NCI-H1105 (cell line): ENCODE measurements around the gene BEND7.
"Not testable (repeated sequence)": the region's sequence is repeated elsewhere in the genome, so short reads cannot be mapped to it uniquely, and the experiment has no call there.

Experiments
- DNase-seq: peaks from one replicate; lab custom pipeline; 2025; lab: John Stamatoyannopoulos, UW

Gene BEND7

GRCh38 chr10:13483073-13483472 is 45.7 kb downstream of the BEND7 start:
- no peak for DNase-seq

GRCh38 chr10:13481690-13482089 is 47.1 kb downstream of the BEND7 start:
- no peak for DNase-seq

GRCh38 chr10:13475124-13475523 is 53.7 kb downstream of the BEND7 start:
- no peak for DNase-seq

GRCh38 chr10:13473986-13474385 is 54.8 kb downstream of the BEND7 start:
- DNase-seq = no peak

GRCh38 chr10:13472359-13472758 is 56.5 kb downstream of the BEND7 start:
- DNase-seq = no peak

- no peak for DNase-seq
These were observed 58.5 kb downstream of the BEND7 start for GRCh38 chr10:13470270-13470669.

- no peak for DNase-seq
These were observed 66.3 kb downstream of the BEND7 start for GRCh38 chr10:13462551-13462950.

- no peak for DNase-seq
These were observed 70.2 kb downstream of the BEND7 start for GRCh38 chr10:13458687-13459012.

- no peak for DNase-seq
These were observed 70.7 kb downstream of the BEND7 start for GRCh38 chr10:13457958-13458686.

GRCh38 chr10:13453896-13454295 is 74.9 kb downstream of the BEND7 start:
- no peak for DNase-seq

- no peak for DNase-seq
These were observed 78.7 kb downstream of the BEND7 start for GRCh38 chr10:13450069-13450468.

- no peak for DNase-seq
These were observed 79.5 kb downstream of the BEND7 start for GRCh38 chr10:13449296-13449695.

- DNase-seq = no peak
These were observed 80.6 kb downstream of the BEND7 start for GRCh38 chr10:13448216-13448615.

- DNase-seq = no peak
These were observed 83.0 kb downstream of the BEND7 start for GRCh38 chr10:13445656-13446400.

- no peak for DNase-seq
These were observed 87.3 kb downstream of the BEND7 start for GRCh38 chr10:13441476-13441875.

GRCh38 chr10:13440185-13441061 is 88.4 kb downstream of the BEND7 start:
- DNase-seq = peak; percentile 61

GRCh38 chr10:13439313-13440184 is 89.3 kb downstream of the BEND7 start:
- peak; percentile 4 for DNase-seq

GRCh38 chr10:13437026-13437555 is 91.7 kb downstream of the BEND7 start:
- no peak for DNase-seq

GRCh38 chr10:13427943-13428342 is 100.9 kb downstream of the BEND7 start:
- not testable (repeated sequence) for DNase-seq

GRCh38 chr10:13425397-13425796 is 103.4 kb downstream of the BEND7 start:
- no peak for DNase-seq

- no peak for DNase-seq
These were observed 106.0 kb downstream of the BEND7 start for GRCh38 chr10:13422800-13423199.
